ENCODE data around the gene LTBR.
"Not testable (repeated sequence)": the region's sequence is repeated elsewhere in the genome, so short reads cannot be mapped to it uniquely, and the experiment has no call there.

Gene LTBR

GRCh38 chr12:6424008-6424347 is 40.0 kb downstream of the LTBR start:
- no peak for DNase-seq (ENCODE audit: low read depth in 2 of 2, low spot score in 1 of 2)

- DNase-seq (ENCODE audit: low read depth in 2 of 2, low spot score in 1 of 2), result no peak
Observed at GRCh38 chr12:6424866-6425265, 40.9 kb downstream of the LTBR start.

GRCh38 chr12:6425590-6426531 is 41.9 kb downstream of the LTBR start:
- no peak for DNase-seq (ENCODE audit: low read depth in 2 of 2, low spot score in 1 of 2)

- DNase-seq (ENCODE audit: low read depth in 2 of 2, low spot score in 1 of 2), result peak; percentile 59 to 69
Observed at GRCh38 chr12:6426882-6427671, 43.1 kb downstream of the LTBR start.

GRCh38 chr12:6427796-6428195 is 43.8 kb downstream of the LTBR start:
- DNase-seq (ENCODE audit: low read depth in 2 of 2, low spot score in 1 of 2), result not testable (repeated sequence)

- no peak for DNase-seq (ENCODE audit: low read depth in 2 of 2, low spot score in 1 of 2)
Observed at GRCh38 chr12:6428326-6428725, 44.4 kb downstream of the LTBR start.

- no peak for DNase-seq (ENCODE audit: low read depth in 2 of 2, low spot score in 1 of 2)
Observed at GRCh38 chr12:6430124-6430989, 46.4 kb downstream of the LTBR start.

- no peak for DNase-seq (ENCODE audit: low read depth in 2 of 2, low spot score in 1 of 2)
Observed at GRCh38 chr12:6432991-6433390, 49.0 kb downstream of the LTBR start.

GRCh38 chr12:6434205-6435140 is 50.5 kb downstream of the LTBR start:
- no peak for DNase-seq (ENCODE audit: low read depth in 2 of 2, low spot score in 1 of 2)

GRCh38 chr12:6435961-6436715 is 52.2 kb downstream of the LTBR start:
- DNase-seq (ENCODE audit: low read depth in 2 of 2, low spot score in 1 of 2), result no peak

GRCh38 chr12:6437586-6437985 is 53.6 kb downstream of the LTBR start:
- no peak for DNase-seq (ENCODE audit: low read depth in 2 of 2, low spot score in 1 of 2)

- DNase-seq (ENCODE audit: low read depth in 2 of 2, low spot score in 1 of 2), result no peak
Observed at GRCh38 chr12:6438345-6438744, 54.4 kb downstream of the LTBR start.

GRCh38 chr12:6440391-6440790 is 56.4 kb downstream of the LTBR start:
- DNase-seq (ENCODE audit: low read depth in 2 of 2, low spot score in 1 of 2), result no peak
